Testis (tissue), 3 donors: ENCODE measurements around the gene SLN. TPM values are rescaled to one million over a fixed set of nuclear protein-coding genes. Genes with fewer than 3 reads are reported as not detected.

Experiments
- DNase-seq: peaks from one replicate; pipeline ENCODE4 v3.0.0-alpha.2; 2019
- H3K27ac ChIP-seq, 2 donors: fragments of 200-600 bp; sonication (generic); one replicate each; pipeline ENCODE4 v1.5.1; 2019
- H3K27me3 ChIP-seq: fragments of 200-600 bp; sonication (generic); one replicate; pipeline ENCODE4 v1.5.1; 2019
- H3K36me3 ChIP-seq: fragments of 200-600 bp; sonication (generic); one replicate; pipeline ENCODE4 v1.5.1; 2017; ENCODE audit warnings: low read depth; ENCODE audit errors: missing control alignments
- H3K4me1 ChIP-seq: fragments of 200-600 bp; sonication (generic); one replicate; pipeline ENCODE4 v1.5.1; 2019
- H3K4me3 ChIP-seq, 2 donors: fragments of 200-600 bp; sonication (generic); one replicate each; pipeline ENCODE4 v1.5.1; 2017 to 2019
- H3K9me3 ChIP-seq: fragments of 200-600 bp; sonication (generic); one replicate; pipeline ENCODE4 v1.5.1; 2017
- CTCF ChIP-seq, 3 experiments: fragments of 450-650 bp in 2 of 3; fragments of 200-600 bp in 1 of 3; sonication (generic) in 1 of 3; IDR thresholded peaks; one replicate each; pipeline ENCODE4 v1.5.1; 2016 to 2019; ENCODE audit warnings: antibody characterized with exemption in 3 of 3, mild to moderate bottlenecking in 2 of 3, moderate library complexity in 1 of 3
- POLR2A ChIP-seq: fragments of 450-650 bp; IDR thresholded peaks from one replicate; pipeline ENCODE4 v1.6.1; 2017; ENCODE audit warnings: antibody characterized with exemption, mild to moderate bottlenecking, moderate library complexity
- WGBS, 2 donors: methylation state at CpG; one replicate each; pipeline ENCODE4 v1.1.5; 2018; 5-methylcytosine and 5-hydroxymethylcytosine counted together
- intact Hi-C: fragments of 100-400 bp; cut with DNase I; formaldehyde crosslinking; loops from one replicate; pipeline ENCODE4 v1.15.1; 2023; ENCODE audit warnings: low total_unique reads
- polyA plus RNA-seq: library from polyadenylated mRNA; stranded (reverse); fragments of 350-450 nt; fragmentation: Illumina TruSeq; extraction: RNeasy Lipid Tissue Mini Kit (QIAGEN cat#74804); gene quantifications from one replicate; pipeline ENCODE4 v1.2.3, GENCODE V29; 2014; ENCODE audit warnings: low read depth, low replicate concordance; ENCODE audit not compliant: insufficient read depth
- total RNA-seq, 2 donors: library from RNA; depleted of rRNA; stranded (reverse); fragments of >200 nt; gene quantifications; one replicate each; pipeline ENCODE4 v1.2.3, GENCODE V29; 2016

The SLN gene
- total and polyA plus RNA-seq, 3 donors from 2014 or later, result 31.6 TPM; not detected in 2

DNA sequence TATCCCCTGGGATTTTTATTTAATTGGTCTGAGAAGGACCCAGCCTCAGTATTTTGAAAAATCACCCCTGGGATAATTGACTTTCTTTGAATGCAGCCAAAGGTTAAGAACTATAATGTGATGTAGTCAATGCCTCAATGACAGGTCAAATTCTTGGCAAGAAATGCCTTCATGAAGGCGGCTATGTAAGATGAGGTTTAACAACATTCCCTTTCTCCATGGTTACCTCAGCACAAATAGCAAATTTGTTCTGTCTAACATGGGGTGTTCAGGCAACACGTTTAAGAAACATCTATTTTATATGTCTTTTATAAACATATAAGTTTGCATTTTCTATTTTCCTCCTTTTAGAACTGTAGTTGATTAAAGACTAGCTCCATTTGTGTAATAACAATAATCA, 5.3 kb downstream of the SLN start:
- Histone ChIP-seq H3K36me3 (no peaks in the 10 kb centered on the region), H3K4me3 (no peak overlapping the region), H3K27ac (no peak overlapping the region), H3K9me3 (no peaks in the 10 kb centered on the region), H3K4me1 (no peaks in the 10 kb centered on the region), H3K27me3 (no peaks in the 10 kb centered on the region)
- TF ChIP-seq POLR2A, result no peak
- intact Hi-C loops, result no loop called here
- DNase-seq, result no peak
- 60 to 66% methylated on average over 2 of the region's 2 CpGs for WGBS, 2 donors

DNA sequence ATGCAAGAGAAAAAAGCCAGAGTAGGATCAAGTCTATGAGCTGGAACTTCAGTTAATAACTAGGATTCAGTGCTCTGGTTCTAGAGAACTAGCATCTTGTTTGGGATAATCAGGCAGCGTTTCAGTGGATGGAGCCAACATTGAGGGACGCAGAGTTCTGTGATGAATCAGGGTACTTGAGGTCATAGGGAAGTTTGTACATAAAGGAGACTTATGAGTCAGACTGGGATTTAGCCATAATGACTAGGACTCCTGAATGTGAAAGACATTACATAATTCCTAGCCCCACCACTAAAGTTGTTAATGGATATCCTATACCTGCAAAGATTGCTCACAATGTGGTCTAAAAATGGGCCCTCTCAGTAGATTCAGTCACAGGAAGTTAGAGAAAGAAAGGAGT, 6.8 kb downstream of the SLN start:
- no peak for DNase-seq
- WGBS, 2 donors, result 74 to 93% methylated on average over 2 of the region's 2 CpGs
- Histone ChIP-seq H3K4me1 (no peaks in the 10 kb centered on the region), H3K9me3 (no peaks in the 10 kb centered on the region), H3K36me3 (no peaks in the 10 kb centered on the region), H3K27ac (no peak overlapping the region), H3K4me3 (no peak overlapping the region), H3K27me3 (no peaks in the 10 kb centered on the region)
- intact Hi-C loops, result no loop called here
- TF ChIP-seq POLR2A (no peak), CTCF (IDR thresholded peaks at IDR 0.05) (no peak)

GRCh38 chr11:107704451-107704850, 7.4 kb downstream of the SLN start:
- H3K4me3 ChIP-seq, result no peak overlapping the region
- WGBS, 2 donors, result 86 to 93% methylated on average over 3 of the region's 3 CpGs
- TF ChIP-seq POLR2A, result no peak
- TF ChIP-seq CTCF (IDR thresholded peaks at IDR 0.05), result no peak
- H3K27ac ChIP-seq, result no peak overlapping the region
- H3K9me3 ChIP-seq, result no peaks in the 10 kb centered on the region
- no peaks in the 10 kb centered on the region for H3K36me3 ChIP-seq
- DNase-seq, result no peak
- H3K27me3 ChIP-seq, result no peaks in the 10 kb centered on the region
- H3K4me1 ChIP-seq, result no peaks in the 10 kb centered on the region
- intact Hi-C loops, result no loop called here

DNA sequence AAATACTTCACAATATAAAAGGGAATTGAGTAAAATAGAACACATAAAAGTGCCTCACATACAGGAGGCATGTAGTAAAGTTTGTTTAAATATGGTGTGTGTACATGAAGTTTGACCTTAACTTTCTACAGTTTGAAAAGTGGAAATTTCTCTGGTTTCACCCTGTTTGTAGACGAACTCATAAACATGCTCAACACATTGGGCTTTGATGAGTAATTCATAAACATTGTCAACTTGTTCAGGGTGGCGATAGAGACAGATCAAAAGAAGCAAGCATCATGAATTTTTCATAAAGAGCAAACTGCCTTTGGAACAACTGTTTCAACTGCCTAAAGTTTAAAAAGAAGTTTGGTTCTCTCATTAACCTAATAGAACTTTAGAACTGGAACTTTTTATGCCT, 9.1 kb downstream of the SLN start:
- H3K4me1 ChIP-seq, result no peaks in the 10 kb centered on the region
- no peak for DNase-seq
- WGBS, 2 donors, result 82 to 84% methylated on average over 2 of the region's 2 CpGs

DNA sequence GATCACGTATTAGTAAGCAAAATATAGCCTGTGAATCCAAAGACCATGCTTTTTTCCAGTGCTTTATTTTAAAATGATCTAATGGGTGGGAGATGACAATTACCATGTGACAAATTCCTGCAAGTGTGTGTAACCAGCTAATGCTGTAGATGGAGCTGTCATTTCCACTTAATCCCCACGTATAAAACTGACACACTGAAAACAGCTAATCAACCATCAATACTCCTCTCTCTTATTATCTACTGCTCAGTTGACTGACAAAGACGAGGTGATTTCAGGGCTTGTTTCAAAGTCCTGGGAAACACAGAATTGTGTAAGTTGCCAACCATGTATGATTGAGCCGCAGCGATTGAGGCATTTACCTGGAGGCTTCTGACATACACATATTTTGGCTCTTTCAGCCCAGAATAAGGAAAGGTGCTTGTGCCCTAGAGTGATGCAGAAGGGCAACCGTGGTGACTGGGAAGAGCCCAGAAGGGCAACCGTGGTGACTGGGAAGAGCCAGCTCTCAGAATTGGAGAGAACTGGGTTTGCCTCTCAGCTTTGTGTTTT, 9.7 kb downstream of the SLN start:
- H3K27ac ChIP-seq, result no peak overlapping the region
- WGBS, 2 donors, result 79 to 81% methylated on average over 7 of the region's 7 CpGs
- intact Hi-C loops, result no loop called here

More for the DNA sequence above, 9.1 kb downstream of the SLN start:
- no peaks in the 10 kb centered on the region for H3K36me3 ChIP-seq
- no peaks in the 10 kb centered on the region for H3K9me3 ChIP-seq
- H3K4me3 ChIP-seq, result no peak overlapping the region
- intact Hi-C loops, result no loop called here
- no peaks in the 10 kb centered on the region for H3K27me3 ChIP-seq
- H3K27ac ChIP-seq, result no peak overlapping the region
- no peak for TF ChIP-seq POLR2A
- TF ChIP-seq CTCF (IDR thresholded peaks at IDR 0.05), result no peak

More for the DNA sequence above, 9.7 kb downstream of the SLN start:
- no peak overlapping the region for H3K4me3 ChIP-seq
- H3K9me3 ChIP-seq, result no peaks in the 10 kb centered on the region
- no peaks in the 10 kb centered on the region for H3K4me1 ChIP-seq
- DNase-seq, result no peak
- H3K27me3 ChIP-seq, result no peaks in the 10 kb centered on the region
- TF ChIP-seq POLR2A, result no peak
- TF ChIP-seq CTCF (IDR thresholded peaks at IDR 0.05), result no peak
- H3K36me3 ChIP-seq, result no peaks in the 10 kb centered on the region
